GM23248 (cell line): ENCODE data around the gene NRF1. TPM values are rescaled to one million over a fixed set of nuclear protein-coding genes. Genes with fewer than 3 reads are reported as not detected.

Source experiments
- DNase-seq: peaks from one replicate; pipeline ENCODE4 v3.0.0-alpha.2; 2015
- H2AFZ ChIP-seq: fragments of 200-600 bp; sonication (generic); 2 replicates; pipeline ENCODE4 v1.6.1; 2016; ENCODE audit warnings: antibody characterized with exemption
- H3F3A ChIP-seq: fragments of 200-600 bp; sonication (generic); 2 replicates; pipeline ENCODE4 v1.6.1; 2016; ENCODE audit warnings: mild to moderate bottlenecking, antibody characterized with exemption, mixed run types; ENCODE audit not compliant: insufficient read depth
- H3K27ac ChIP-seq: fragments of 200-600 bp; sonication (generic); 2 replicates; pipeline ENCODE4 v1.5.1; 2016; ENCODE audit warnings: mild to moderate bottlenecking
- H3K27me3 ChIP-seq: fragments of 200-600 bp; sonication (generic); replicated peaks from 2 replicates; pipeline ENCODE4 v1.6.1; 2016; ENCODE audit warnings: mild to moderate bottlenecking; ENCODE audit not compliant: insufficient read depth
- H3K36me3 ChIP-seq: fragments of 200-600 bp; sonication (generic); 2 replicates; pipeline ENCODE4 v1.6.1; 2016; ENCODE audit warnings: low read depth, mild to moderate bottlenecking
- H3K4me1 ChIP-seq: fragments of 200-600 bp; sonication (generic); 2 replicates; pipeline ENCODE4 v1.6.1; 2016; ENCODE audit warnings: mild to moderate bottlenecking; ENCODE audit not compliant: insufficient read depth
- H3K4me2 ChIP-seq: fragments of 200-600 bp; sonication (generic); one replicate; pipeline ENCODE4 v1.6.1; 2016; ENCODE audit warnings: mild to moderate bottlenecking; ENCODE audit not compliant: unreplicated experiment
- H3K4me3 ChIP-seq: fragments of 200-600 bp; sonication (generic); 2 replicates; pipeline ENCODE4 v1.5.1; 2016; ENCODE audit warnings: mild to moderate bottlenecking
- H3K79me2 ChIP-seq: fragments of 200-600 bp; sonication (generic); 2 replicates; pipeline ENCODE4 v1.6.1; 2016; ENCODE audit warnings: mild to moderate bottlenecking; ENCODE audit not compliant: insufficient read depth
- H3K9ac ChIP-seq: fragments of 200-600 bp; sonication (generic); 2 replicates; pipeline ENCODE4 v1.6.1; 2016; ENCODE audit warnings: mild to moderate bottlenecking
- H3K9me2 ChIP-seq: fragments of 200-600 bp; sonication (generic); 2 replicates; pipeline ENCODE4 v1.6.1; 2016; ENCODE audit warnings: mixed run types, mild to moderate bottlenecking, moderate library complexity; ENCODE audit not compliant: insufficient read depth
- H3K9me3 ChIP-seq: fragments of 200-600 bp; sonication (generic); one replicate; pipeline ENCODE4 v1.6.1; 2017; ENCODE audit warnings: low read depth
- H4K20me1 ChIP-seq: fragments of 200-600 bp; sonication (generic); 2 replicates; pipeline ENCODE4 v1.6.0; 2016; ENCODE audit not compliant: insufficient read depth
- EZH2 ChIP-seq: fragments of 200-600 bp; sonication (generic); IDR thresholded peaks from 2 replicates; pipeline ENCODE4 v1.6.1; 2018; ENCODE audit warnings: antibody characterized with exemption, mild to moderate bottlenecking; ENCODE audit not compliant: insufficient read depth, poor library complexity, severe bottlenecking
- EZH2phosphoT487 ChIP-seq: fragments of 200-600 bp; sonication (generic); IDR thresholded peaks from 2 replicates; pipeline ENCODE4 v1.6.1; 2018; ENCODE audit warnings: antibody characterized with exemption, moderate library complexity, mild to moderate bottlenecking, low read depth; ENCODE audit not compliant: insufficient read depth
- WGBS, 2 experiments: methylation state at CpG; one replicate each; pipeline ENCODE4 v1.1.6; 2015 to 2017; ENCODE audit warnings: low lambda C conversion rate in 2 of 2, low coverage in 1 of 2; ENCODE audit errors: missing lambda C conversion rate in 2 of 2; 5-methylcytosine and 5-hydroxymethylcytosine counted together
- in situ Hi-C: fragments of 300-500 bp; cut with MboI; formaldehyde crosslinking; loops from 2 replicates; pipeline ENCODE4 v1.15.0; 2020
- polyA plus RNA-seq: library from polyadenylated mRNA; unstranded; fragments of >200 nt; fragmentation: Nextera tagmentation; extraction: Ambion mirVana; gene quantifications from 2 replicates; pipeline ENCODE4 v1.2.1, GENCODE V29; 2016
- total RNA-seq: library from RNA; depleted of rRNA; stranded (reverse); fragments of >200 nt; shearing (Covaris generic); gene quantifications from 2 replicates; pipeline ENCODE4 v1.2.3, GENCODE V29; 2014

The NRF1 gene
- total and polyA plus RNA-seq, 2 experiments from 2014 or later: 3.5 to 11.1 TPM

DNA sequence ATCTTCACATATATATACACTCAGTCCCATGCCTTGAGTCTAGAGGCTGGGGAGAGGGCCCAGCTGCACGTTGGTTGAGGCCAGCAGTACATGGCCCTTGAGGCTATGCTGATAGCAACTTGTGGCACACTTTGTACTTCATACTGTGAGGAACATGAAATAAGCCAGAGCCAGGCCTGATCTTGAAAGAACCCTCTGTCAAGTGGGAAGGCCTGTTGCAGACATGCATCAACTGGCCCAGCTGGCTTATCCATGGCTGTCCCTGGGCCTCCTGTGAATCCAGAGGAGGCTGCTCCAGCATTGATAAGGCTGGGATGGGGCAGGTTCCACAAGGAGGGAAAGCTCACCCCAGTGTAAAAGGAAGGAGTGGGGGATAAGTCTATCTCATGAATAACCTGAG is 140.4 kb downstream of the NRF1 start:
- Histone ChIP-seq H3K27ac (no peak overlapping the region), H3K9me3 (no peaks in the 10 kb centered on the region), H3K27me3 (no peaks in the 10 kb centered on the region), H4K20me1 (no peaks in the 10 kb centered on the region), H3K4me1 (no peaks in the 10 kb centered on the region), H3K4me3 (no peak overlapping the region), H3K36me3 (no peaks in the 10 kb centered on the region), H3K9ac (no peak overlapping the region), H3K79me2 (no peaks in the 10 kb centered on the region), H3K4me2 (no peak overlapping the region), H3F3A (no peaks in the 10 kb centered on the region), H3K9me2 (no peaks in the 10 kb centered on the region), H2AFZ (no peak overlapping the region)
- DNase-seq: no peak
- WGBS, 2 experiments: 100% methylated on average over 1 of the region's 1 CpG
- TF ChIP-seq EZH2phosphoT487 (no peak), EZH2 (no peak)
- in situ Hi-C loops: no loop called here

DNA sequence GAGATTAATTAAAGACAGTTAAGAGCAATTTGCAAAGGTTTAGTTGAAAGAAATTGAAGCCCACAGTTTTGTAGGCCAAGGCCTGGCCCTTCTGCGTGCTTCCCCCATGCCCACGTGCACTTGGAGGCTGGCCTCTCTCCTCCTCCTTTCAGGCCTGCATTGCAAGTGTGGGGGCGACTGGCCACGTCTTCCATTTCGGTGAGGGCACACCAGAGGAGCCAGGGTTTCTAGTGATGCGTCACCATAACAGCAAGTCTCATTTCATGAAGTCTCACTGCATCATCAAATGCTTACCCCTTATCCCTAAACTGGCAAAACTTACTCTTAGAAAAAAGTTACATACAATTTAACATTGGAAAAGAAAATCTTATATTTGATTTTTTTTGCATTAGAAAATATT is 141.2 kb downstream of the NRF1 start:
- Histone ChIP-seq H2AFZ (no peak overlapping the region), H3K4me2 (no peak overlapping the region)

DNA sequence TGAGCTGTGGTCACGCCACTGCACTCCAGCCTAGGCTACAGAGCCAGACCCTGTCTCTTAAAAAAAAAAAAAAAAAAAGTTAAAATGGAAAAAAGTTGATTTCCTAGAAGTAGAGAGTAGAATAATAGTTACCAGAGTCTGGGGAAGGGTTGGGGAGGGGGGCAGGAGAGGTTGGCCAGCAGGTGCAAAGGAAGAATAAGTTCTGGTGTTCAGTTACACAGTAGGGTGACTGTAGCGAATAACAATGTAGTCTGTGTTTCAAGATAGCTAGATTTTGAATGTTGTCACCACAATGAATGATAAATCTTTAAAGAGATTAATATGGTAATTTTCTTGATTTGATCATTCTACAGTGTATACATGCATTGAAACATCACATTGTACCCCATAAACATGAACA is 142.9 kb downstream of the NRF1 start:
- 82 to 96% methylated on average over 2 of the region's 2 CpGs for whole genome bisulfite sequencing, 2 experiments
- H3K36me3 ChIP-seq: no peaks in the 10 kb centered on the region
- no peaks in the 10 kb centered on the region for H3K27me3 ChIP-seq
- no peak for DNase-seq
- TF ChIP-seq EZH2 (no peak), EZH2phosphoT487 (no peak)
- H3K4me3 ChIP-seq: no peak overlapping the region
- no peak overlapping the region for H2AFZ ChIP-seq
- no peak overlapping the region for H3K27ac ChIP-seq
- H3K9ac ChIP-seq: no peak overlapping the region
- in situ Hi-C loops: no loop called here
- H3F3A ChIP-seq: no peaks in the 10 kb centered on the region
- no peaks in the 10 kb centered on the region for H3K79me2 ChIP-seq
- H3K9me3 ChIP-seq: no peaks in the 10 kb centered on the region
- no peak overlapping the region for H3K4me2 ChIP-seq
- H3K4me1 ChIP-seq: no peaks in the 10 kb centered on the region
- no peaks in the 10 kb centered on the region for H3K9me2 ChIP-seq
- no peaks in the 10 kb centered on the region for H4K20me1 ChIP-seq

More for the DNA sequence above, 141.2 kb downstream of the NRF1 start:
- H4K20me1 ChIP-seq: no peaks in the 10 kb centered on the region
- no peaks in the 10 kb centered on the region for H3K79me2 ChIP-seq
- no peaks in the 10 kb centered on the region for H3K4me1 ChIP-seq
- no peaks in the 10 kb centered on the region for H3K36me3 ChIP-seq
- in situ Hi-C loops: no loop called here
- H3K27ac ChIP-seq: no peak overlapping the region
- no peak for TF ChIP-seq EZH2
- TF ChIP-seq EZH2phosphoT487: no peak
- no peaks in the 10 kb centered on the region for H3K27me3 ChIP-seq
- no peak overlapping the region for H3K4me3 ChIP-seq
- WGBS, 2 experiments: 88 to 89% methylated on average over 6 of the region's 6 CpGs
- H3K9me2 ChIP-seq: no peaks in the 10 kb centered on the region
- no peak overlapping the region for H3K9ac ChIP-seq
- H3K9me3 ChIP-seq: no peaks in the 10 kb centered on the region
- H3F3A ChIP-seq: no peaks in the 10 kb centered on the region
- DNase-seq: no peak

DNA sequence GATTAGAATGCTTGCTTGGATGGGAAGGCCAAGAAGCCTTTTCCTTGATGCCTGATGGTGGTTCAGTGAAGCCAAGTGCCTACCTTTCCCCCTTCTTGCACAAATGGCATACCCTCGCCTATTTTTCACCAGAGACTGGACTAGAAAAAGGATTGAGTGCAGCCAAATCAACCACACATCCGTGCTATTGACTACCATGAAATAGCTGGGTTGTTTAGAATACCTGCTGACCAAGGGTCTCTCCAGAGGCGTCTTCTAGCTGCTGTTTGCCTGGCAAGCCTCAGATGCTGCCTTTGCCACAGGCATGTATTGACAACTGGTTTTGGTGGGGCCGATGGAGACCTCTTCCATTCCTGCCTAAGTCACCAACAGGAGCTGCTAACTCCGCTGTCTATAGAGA is 146.5 kb downstream of the NRF1 start:
- Histone ChIP-seq H4K20me1 (no peaks in the 10 kb centered on the region), H2AFZ (no peak overlapping the region), H3K9ac (no peak overlapping the region), H3K79me2 (no peaks in the 10 kb centered on the region), H3K4me2 (no peak overlapping the region), H3K9me3 (no peaks in the 10 kb centered on the region), H3K27me3 (no peaks in the 10 kb centered on the region), H3K36me3 (no peaks in the 10 kb centered on the region), H3K27ac (no peak overlapping the region), H3K4me3 (no peak overlapping the region), H3F3A (no peaks in the 10 kb centered on the region), H3K4me1 (no peaks in the 10 kb centered on the region), H3K9me2 (no peaks in the 10 kb centered on the region)
- in situ Hi-C loops: no loop called here
- TF ChIP-seq EZH2 (no peak), EZH2phosphoT487 (no peak)
- DNase-seq: no peak
- 88 to 93% methylated on average over 5 of the region's 5 CpGs for WGBS, 2 experiments

DNA sequence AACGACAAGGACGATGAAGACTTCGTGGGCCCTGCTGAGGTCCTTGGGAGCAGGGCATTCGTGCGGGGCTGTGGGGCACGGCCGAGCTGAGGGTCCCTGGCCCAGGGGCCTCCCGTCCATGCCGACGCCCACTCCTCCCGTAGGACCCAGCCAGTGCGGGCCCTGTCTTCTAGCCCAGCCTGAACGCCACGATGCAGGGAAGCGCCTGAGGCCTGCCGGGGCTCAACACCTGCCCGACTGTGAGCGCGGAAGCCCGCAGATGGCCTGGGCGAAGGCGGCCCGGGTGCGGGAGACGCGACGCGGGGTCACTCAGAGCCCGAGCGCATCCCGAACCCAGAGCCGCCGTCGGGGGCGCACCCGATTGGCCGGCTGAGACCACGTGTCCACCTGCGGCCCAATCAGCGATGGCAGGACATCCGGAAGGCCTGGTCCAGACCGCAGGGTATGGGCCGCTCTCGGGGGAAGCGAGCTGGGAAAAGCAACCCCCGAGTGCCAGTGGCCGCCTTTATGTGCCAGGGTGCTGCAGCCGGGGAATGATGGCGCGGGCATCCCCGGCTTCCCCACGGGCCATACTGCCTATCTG is 151.0 kb downstream of the NRF1 start:
- H3K9me3 ChIP-seq: no peaks in the 10 kb centered on the region
- no peaks in the 10 kb centered on the region for H3K9me2 ChIP-seq
- H4K20me1 ChIP-seq: no peaks in the 10 kb centered on the region
- H3K4me2 ChIP-seq: no peak overlapping the region
- H3K4me3 ChIP-seq: no peak overlapping the region
- no peaks in the 10 kb centered on the region for H3K36me3 ChIP-seq
- TF ChIP-seq EZH2: no peak
- TF ChIP-seq EZH2phosphoT487: no peak
- H3K79me2 ChIP-seq: no peaks in the 10 kb centered on the region
- H3F3A ChIP-seq: no peaks in the 10 kb centered on the region
- H3K9ac ChIP-seq: no peak overlapping the region
- H3K27me3 ChIP-seq: no peaks in the 10 kb centered on the region
- DNase-seq: no peak
- in situ Hi-C loops: no loop called here
- no peak overlapping the region for H2AFZ ChIP-seq
- no peak overlapping the region for H3K27ac ChIP-seq
- WGBS, 2 experiments: 94 to 95% methylated on average over 40 to 52 of the region's 52 CpGs
- H3K4me1 ChIP-seq: no peaks in the 10 kb centered on the region
